ENCODE measurements around the gene CCDC116.
A peak's percentile ranks its signal among the peaks of the same experiment; 100 is the strongest.
"Not testable (repeated sequence)": the region's sequence is repeated elsewhere in the genome, so short reads cannot be mapped to it uniquely, and the experiment has no call there.

Gene CCDC116

GRCh38 chr22:21652547-21653545 lies 20.3 kb downstream of the CCDC116 start:
- DNase-seq: no peak

GRCh38 chr22:21657020-21657359 lies 24.4 kb downstream of the CCDC116 start:
- DNase-seq: no peak

DNA sequence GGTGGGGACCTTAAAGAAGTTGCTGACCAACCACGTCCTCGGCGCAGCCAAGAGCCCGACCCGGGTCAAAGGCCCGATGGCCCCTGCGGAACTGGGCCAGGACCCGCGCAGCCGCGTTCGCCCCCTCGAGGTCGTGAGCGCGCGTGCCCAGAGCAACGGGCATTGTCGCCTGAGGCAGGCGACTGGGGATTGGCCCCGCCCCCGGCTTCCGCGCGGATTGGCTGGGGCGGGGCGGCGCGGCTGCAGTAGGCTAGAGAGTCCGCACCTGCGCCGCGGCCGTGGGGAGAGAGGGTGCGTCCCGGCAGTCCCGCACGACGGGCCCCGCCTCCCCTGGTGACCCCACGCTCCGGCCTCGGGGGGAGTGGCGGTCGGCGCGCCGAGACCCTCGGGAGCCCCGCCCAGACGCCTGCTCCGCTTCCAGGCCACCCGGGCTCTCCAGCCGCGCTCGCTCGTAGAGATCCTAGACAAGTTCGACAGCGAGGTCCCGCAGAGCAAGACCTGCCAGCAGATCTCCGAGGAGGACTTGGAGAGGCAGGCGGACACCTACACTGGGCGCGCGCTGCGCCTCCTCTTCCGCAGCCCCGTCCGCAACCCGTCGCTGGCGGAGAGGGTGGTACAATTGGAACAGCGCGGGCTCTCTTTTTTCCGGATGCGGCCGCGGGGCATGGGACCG lies 24.9 kb downstream of the CCDC116 start:
- peak; percentile 91 for DNase-seq

GRCh38 chr22:21659864-21660525 lies 27.4 kb downstream of the CCDC116 start:
- DNase-seq: no peak

DNA sequence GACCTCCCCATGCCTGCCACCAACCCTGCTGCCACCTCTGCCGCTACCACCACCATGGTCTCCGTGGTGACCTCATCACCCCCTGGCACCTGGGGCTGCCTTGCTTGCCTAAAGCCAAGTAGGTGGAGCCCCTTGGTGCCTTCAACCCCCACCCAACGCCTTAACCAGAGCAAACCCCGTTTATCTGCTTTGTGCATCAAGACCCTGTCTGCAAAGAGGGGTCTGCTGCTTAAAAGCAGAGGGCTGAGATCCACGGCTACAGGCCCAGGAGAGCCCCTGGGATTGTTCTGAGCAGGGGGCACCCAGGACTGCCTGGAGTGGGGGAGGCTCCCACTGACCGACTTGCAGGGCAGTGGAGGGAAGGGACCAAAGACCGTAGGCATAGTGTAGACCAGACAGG lies 28.3 kb downstream of the CCDC116 start:
- no peak for DNase-seq

DNA sequence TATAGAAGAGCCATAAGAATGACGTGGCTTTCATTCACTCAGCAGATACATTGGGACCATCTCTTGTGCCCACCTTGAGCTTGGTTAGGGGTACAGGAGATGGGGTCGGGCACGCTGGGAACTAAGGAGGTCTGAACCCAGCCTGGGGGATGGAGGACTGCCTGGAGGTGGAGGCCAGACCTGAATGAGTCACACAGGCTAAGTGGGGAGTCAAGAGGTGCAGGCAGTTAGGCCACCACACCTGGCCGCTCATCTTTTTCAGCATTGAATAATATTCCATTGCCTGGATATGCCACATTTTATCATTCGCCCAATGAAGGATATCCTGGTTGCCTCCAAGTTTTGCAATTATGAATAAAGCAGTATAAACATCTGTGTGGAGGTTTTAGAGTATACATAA lies 29.4 kb downstream of the CCDC116 start:
- DNase-seq: no peak

DNA sequence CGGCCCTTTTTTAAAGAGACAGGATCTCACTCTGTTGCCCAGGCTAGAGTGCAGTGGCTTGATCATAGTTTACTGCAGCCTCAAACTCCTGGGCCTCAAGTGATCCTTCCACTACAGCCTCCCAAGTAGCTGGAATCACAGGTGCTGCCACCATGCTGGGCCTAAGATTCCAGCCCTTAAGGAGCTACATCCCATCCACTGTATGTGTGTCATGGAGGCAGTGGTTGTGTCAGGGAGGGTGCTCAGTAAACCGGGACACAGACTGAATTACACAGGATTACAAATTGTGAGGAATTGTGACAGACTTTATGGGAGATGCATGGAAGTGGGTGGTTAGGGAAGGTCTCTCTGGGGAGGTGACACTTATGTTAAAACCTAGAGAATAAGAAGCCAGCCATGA lies 31.2 kb downstream of the CCDC116 start:
- DNase-seq: no peak

DNA sequence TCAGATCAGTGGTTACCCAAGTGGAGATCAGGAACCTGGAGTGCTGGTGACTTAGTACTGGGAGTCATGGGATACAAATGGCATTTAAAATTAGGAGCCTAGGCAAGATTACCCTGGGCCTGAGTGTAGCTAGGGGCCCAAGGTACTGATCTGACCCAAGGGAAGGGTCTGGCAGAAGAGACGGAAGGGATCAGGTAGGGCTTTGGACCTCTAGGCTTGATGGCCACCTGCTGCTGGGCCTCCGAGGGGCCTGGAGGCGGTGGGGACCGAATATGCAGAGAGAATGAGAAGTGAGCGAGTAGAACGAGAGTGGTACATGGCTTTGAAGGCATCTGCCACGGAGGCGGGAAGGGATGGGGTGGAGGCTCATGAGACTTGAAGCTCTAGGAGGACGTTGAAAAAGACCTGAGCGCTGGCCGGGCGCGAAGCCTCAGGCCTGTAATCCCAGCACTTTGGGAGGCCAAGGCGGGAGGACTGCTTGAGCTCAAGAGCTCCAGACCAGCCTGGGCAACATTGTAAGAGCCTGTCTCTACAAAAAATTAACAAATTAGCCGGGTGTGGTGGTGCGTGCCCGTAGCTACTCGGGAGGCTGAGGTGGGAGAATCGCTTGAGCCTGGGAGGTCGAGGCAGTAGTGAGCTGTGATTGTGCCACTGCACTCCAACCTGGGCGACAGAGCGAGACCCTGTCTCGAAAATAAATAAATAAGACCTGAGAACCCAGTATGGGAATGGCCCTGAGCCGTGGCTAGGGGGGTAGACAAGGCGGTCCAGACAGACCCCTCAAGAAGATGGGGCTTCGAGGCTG lies 32.7 kb downstream of the CCDC116 start:
- DNase-seq: no peak

- no peak for DNase-seq
These were observed 34.2 kb downstream of the CCDC116 start for GRCh38 chr22:21666786-21667185.

DNA sequence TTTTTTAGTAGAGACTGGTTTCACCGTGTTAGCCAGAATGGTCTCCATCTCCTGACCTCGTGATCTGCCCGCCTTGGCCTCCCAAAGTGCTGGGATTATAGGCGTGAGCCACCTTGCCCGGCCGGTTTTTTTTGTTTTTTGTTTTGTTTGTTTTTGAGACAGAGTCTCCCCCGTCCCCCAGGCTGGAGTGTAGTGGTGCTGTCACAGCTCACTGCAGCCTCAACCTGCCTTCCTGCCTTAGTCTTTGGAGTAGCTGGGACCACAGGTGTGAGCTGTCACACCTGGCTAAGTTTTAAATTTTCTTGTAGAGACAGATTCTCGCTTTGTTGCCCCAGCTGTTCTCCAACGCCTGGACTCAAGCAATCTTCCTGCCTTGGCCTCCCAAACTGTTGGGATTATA lies 36.5 kb downstream of the CCDC116 start:
- DNase-seq: no peak

DNA sequence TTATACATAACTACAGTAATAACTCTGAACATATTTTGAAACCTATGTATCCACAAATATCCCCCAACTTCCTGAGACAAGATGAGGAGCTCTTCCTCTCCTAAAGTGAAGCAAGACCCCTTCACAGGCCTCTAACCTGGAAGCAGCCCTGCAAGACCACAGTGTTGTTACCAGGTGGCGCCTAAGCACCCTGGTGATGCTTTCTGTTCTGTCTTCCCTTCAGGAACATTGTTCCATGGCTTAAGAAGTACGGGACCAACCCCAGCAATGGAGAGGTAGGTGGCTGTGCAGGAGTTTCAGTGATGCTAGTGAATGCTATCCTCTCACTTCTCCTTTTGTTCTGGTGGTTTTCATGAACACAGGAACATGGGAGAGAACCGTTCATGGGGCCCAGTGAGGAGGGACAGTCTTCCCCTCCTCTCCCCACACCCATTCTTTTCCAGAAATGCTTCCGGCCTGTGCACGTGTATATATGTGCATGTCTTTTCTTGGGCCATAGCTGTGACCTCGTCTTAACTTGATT lies 39.6 kb downstream of the CCDC116 start:
- DNase-seq: no peak

GRCh38 chr22:21673534-21674321 lies 41.2 kb downstream of the CCDC116 start:
- no peak for DNase-seq

DNA sequence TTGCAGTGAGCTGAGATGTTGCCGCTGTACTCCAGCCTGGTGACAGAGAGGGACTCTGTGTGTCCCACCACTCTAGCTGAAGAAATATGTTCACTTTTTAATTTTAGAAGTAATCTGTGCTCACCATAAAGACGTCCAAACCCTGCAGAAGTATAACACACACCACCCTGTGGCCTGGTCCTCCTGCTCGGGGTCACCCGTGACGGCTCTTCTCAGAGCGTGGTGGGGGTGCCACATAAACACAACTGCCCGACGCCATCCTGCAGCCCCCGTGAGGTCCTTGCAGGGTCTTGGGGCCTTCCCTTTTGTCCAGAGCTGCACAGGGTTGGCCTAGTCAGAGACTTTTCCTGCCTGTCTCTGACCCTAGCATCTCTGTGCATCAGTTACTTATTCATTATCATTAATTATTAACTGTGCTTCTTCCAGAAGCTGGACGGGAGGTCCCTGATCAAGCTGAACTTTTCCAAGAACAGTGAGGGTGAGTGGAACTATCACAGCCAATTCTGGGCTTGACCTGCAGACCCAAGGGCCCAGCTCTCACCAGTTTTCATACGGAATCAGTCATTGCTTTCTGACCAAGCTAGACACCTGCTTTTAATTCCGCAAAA lies 42.2 kb downstream of the CCDC116 start:
- no peak for DNase-seq

DNA sequence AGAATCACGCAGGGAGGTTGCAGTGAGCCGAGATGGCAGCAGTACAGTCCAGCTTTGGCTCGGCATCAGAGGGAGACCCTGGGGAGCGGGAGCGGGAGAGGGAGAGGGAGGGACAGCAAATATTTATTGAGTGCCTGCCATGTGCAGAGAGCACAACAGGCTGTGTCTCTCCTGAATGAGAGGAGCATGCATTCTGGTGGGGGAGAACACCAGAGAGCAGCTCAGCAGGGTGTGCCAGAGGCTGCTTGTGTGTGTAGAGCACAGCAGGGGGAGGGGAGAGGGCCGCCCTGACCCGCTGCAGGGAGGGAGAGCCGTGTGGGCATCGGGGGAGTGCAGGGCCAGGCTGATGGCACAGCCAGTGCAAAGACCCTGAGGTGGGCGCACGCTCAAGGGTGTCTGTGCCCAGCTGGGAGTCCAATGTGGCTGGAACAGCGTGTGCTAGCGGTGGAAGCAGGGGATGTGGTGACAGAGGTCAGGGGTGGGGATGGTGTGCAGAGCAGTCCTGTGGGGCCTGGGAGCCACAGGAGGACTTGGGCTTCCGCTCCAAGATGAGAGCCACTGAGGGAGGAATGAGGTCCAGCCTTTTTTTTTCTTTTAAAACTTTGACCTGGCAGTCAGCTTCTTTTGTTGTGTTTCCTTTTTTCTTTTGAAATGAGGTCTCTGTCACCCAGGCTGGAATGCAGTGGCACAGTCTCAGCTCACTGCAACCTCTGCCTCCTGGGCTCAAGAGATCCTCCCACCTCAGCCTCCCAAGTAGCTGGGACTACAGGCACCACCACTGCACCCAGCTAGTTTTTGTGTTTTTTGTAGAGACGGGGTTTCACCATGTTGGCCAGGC lies 45.3 kb downstream of the CCDC116 start:
- DNase-seq: no peak

GRCh38 chr22:21678842-21679241 lies 46.3 kb downstream of the CCDC116 start:
- DNase-seq: not testable (repeated sequence)

GRCh38 chr22:21679383-21679782 lies 46.8 kb downstream of the CCDC116 start:
- DNase-seq: no peak

DNA sequence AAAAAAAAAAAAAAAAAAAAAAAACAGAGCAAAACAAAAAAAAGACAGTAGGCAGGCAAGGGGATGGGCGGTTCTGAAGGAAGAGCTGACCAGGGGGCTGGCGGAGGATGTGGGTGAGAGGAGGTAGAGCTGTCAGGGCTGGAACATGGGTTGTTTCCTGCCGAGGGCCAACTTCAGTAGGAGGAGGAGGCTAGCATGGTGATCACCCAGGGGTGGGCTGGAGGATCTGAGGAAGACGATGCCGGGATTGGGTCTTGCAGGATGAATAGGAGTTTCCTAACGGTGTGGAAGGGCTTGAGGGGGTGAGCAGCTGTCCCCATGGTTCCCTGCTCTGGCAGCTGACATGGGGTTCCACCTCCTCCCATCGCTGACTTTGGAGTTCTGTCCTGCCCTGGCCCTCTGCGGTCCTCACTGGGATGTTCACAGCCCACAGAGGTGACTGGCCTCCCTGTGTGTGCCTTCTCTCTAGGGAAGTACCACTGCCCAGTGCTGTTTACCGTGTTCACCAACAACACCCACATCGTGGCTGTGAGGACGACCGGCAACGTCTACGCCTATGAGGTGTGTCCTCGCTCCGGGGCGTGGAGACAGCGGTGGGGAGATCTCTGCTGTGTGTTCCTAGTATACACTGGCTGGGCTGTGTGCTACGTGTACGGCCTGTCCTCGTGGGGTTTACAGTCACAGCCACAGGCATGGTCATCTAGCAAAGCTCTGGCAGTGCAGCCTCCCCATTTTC lies 48.4 kb downstream of the CCDC116 start:
- no peak for DNase-seq

DNA sequence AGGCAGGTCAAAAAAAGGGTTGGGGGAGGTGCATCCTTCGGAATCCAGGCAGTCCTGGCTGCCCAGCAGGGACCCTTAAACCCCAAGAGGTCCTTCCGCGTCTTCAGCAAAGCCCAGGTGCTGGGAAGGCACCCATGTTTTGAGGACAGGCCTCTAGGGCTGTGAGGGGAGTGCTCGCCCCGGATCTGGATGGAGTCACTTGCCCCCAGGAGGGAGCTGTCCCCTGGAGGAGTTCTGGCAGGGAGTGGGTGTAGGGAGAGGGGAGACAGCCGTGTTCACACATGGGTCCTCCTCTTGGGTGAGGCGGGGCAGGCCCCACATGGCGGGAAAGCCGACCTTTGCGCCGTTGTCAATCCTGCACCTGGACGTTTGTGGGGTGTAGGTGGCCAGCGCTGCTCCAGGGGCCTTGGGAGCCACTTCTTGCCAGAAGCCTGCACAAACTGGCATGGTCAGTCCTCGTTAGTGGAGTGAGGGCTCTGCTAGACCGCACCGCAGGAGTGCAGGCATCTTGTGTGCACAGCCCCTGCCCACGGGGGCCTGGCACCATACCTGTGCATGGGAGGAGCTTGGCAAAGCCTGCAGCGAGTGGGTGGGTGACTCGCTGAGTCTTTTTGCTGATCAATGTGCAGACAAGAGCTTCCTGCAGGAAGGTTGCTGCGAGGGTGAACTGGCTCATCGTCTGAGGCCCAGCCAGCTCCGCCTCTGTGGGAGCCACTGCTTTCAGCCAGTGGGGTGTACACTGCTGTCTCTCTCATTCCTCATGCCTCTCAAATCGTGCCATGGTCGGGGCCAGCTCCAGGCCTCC lies 49.2 kb downstream of the CCDC116 start:
- DNase-seq: no peak

Data from NCI-H1092 (cell line).